ENCODE data around the gene PAQR6.

Gene PAQR6

GRCh38 chr1:156262461-156263287, 14.8 kb upstream of the PAQR6 start:
- peak; percentile 45 for DNase-seq (ENCODE audit: low spot score)

- DNase-seq (ENCODE audit: low spot score): no peak
Measured at GRCh38 chr1:156260896-156261295, 13.0 kb upstream of the PAQR6 start.

GRCh38 chr1:156259805-156260204, 11.9 kb upstream of the PAQR6 start:
- DNase-seq (ENCODE audit: low spot score): no peak

- no peak for DNase-seq (ENCODE audit: low spot score)
Measured at GRCh38 chr1:156258859-156259258, 11.0 kb upstream of the PAQR6 start.

- DNase-seq (ENCODE audit: low spot score): no peak
Measured at GRCh38 chr1:156257711-156258110, 9.9 kb upstream of the PAQR6 start.

GRCh38 chr1:156253634-156254033, 5.8 kb upstream of the PAQR6 start:
- no peak for DNase-seq (ENCODE audit: low spot score)

GRCh38 chr1:156251527-156251926, 3.7 kb upstream of the PAQR6 start:
- no peak for DNase-seq (ENCODE audit: low spot score)

- DNase-seq (ENCODE audit: low spot score): no peak
Measured at GRCh38 chr1:156249593-156249992, 1.7 kb upstream of the PAQR6 start.

GRCh38 chr1:156248323-156248683, 447 bp upstream of the PAQR6 start:
- DNase-seq (ENCODE audit: low spot score): no peak

- DNase-seq (ENCODE audit: low spot score): no peak
Measured at GRCh38 chr1:156246781-156247459, 936 bp downstream of the PAQR6 start.

GRCh38 chr1:156246241-156246780, 1.5 kb downstream of the PAQR6 start:
- no peak for DNase-seq (ENCODE audit: low spot score)

GRCh38 chr1:156245451-156246232, 2.2 kb downstream of the PAQR6 start:
- DNase-seq (ENCODE audit: low spot score): no peak

GRCh38 chr1:156244712-156245111, 3.1 kb downstream of the PAQR6 start:
- DNase-seq (ENCODE audit: low spot score): no peak

- no peak for DNase-seq (ENCODE audit: low spot score)
Measured at GRCh38 chr1:156244126-156244525, 3.7 kb downstream of the PAQR6 start.

GRCh38 chr1:156242738-156243137, 5.1 kb downstream of the PAQR6 start:
- no peak for DNase-seq (ENCODE audit: low spot score)

GRCh38 chr1:156241926-156242325, 5.9 kb downstream of the PAQR6 start, which contains the start of gene BGLAP:
Gene BGLAP (plus strand): TSS chr1:156242184. CDS start chr1:156242232, 48 bp downstream.
- no peak for DNase-seq (ENCODE audit: low spot score)

- DNase-seq (ENCODE audit: low spot score): no peak
Measured at GRCh38 chr1:156241311-156241811, 6.5 kb downstream of the PAQR6 start.

- DNase-seq (ENCODE audit: low spot score): no peak
Measured at GRCh38 chr1:156238248-156238647, 9.6 kb downstream of the PAQR6 start.

GRCh38 chr1:156236164-156236563, 11.7 kb downstream of the PAQR6 start:
- no peak for DNase-seq (ENCODE audit: low spot score)

- no peak for DNase-seq (ENCODE audit: low spot score)
Measured at GRCh38 chr1:156233426-156234127, 14.3 kb downstream of the PAQR6 start.

- no peak for DNase-seq (ENCODE audit: low spot score)
Measured at GRCh38 chr1:156232201-156232894, 15.5 kb downstream of the PAQR6 start.
